Activated CD4-positive, alpha-beta T cell treated with anti-CD3 and anti-CD28 coated beads, Interleukin-2, amount 50 U/mL, for 4 hours (primary cell): ENCODE results near the gene SLC16A1.

Experiments
- DNase-seq, 2 experiments: peaks; one replicate each; pipeline ENCODE4 v3.0.0-alpha.2; 2020

The SLC16A1 gene

GRCh38 chr1:112878321-112878720, 77.7 kb downstream of the SLC16A1 start:
- no peak for DNase-seq

GRCh38 chr1:112877750-112878149, 78.2 kb downstream of the SLC16A1 start:
- no peak for DNase-seq

- DNase-seq = no peak
Measured at GRCh38 chr1:112876315-112876714, 79.7 kb downstream of the SLC16A1 start.

GRCh38 chr1:112872551-112872962, 83.4 kb downstream of the SLC16A1 start:
- DNase-seq = no peak

- no peak for DNase-seq
Measured at GRCh38 chr1:112870887-112871646, 84.9 kb downstream of the SLC16A1 start.

- DNase-seq = no peak
Measured at GRCh38 chr1:112869895-112870294, 86.1 kb downstream of the SLC16A1 start.

GRCh38 chr1:112868191-112868590, 87.8 kb downstream of the SLC16A1 start:
- no peak for DNase-seq

GRCh38 chr1:112866981-112867380, 89.0 kb downstream of the SLC16A1 start:
- no peak for DNase-seq

- no peak for DNase-seq
Measured at GRCh38 chr1:112866151-112866550, 89.8 kb downstream of the SLC16A1 start.

- no peak for DNase-seq
Measured at GRCh38 chr1:112862753-112863426, 93.1 kb downstream of the SLC16A1 start.
